PC-3 (cell line): ENCODE measurements around the gene PIGN. TPM values are rescaled to one million over a fixed set of nuclear protein-coding genes. Genes with fewer than 3 reads are reported as not detected.

ENCODE experiments used
- ATAC-seq: fragments of 200-7000 bp; cut with Tn5 transposase; 2 replicates; pipeline ENCODE4 v1.9.1; 2020; ENCODE audit warnings: mild to moderate bottlenecking, moderate library complexity
- BruUV-seq: library from RNA; stranded (reverse); fragments of 400-500 nt; replicated peaks from 2 replicates; lab custom pipeline; 2021; lab: Mats Ljungman, UMichigan
- CTCF ChIA-PET: fragments of 300-600 bp; sonication (Branson Sonifier 250); formaldehyde crosslinking; loops from one replicate; lab custom pipeline; 2022; ENCODE audit warnings: antibody characterized with exemption; lab: Charles Lee
- POLR2A ChIA-PET: fragments of 300-600 bp; sonication (Branson Sonifier 250); formaldehyde crosslinking; loops from one replicate; lab custom pipeline; 2022; ENCODE audit warnings: antibody characterized with exemption; ENCODE audit not compliant: unreplicated experiment; lab: Charles Lee
- DNase-seq: peaks from one replicate; pipeline ENCODE4 v3.0.0-alpha.2; 2015
- H2AFZ ChIP-seq: fragments of 300-600 bp; sonication (generic); 2 replicates; pipeline ENCODE4 v1.6.0; 2016; ENCODE audit warnings: antibody characterized with exemption, low read length
- H3F3A ChIP-seq: fragments of 300-600 bp; sonication (generic); one replicate; pipeline ENCODE4 v1.6.0; 2017; ENCODE audit warnings: antibody characterized with exemption, low read length, control low read depth, mild to moderate bottlenecking; ENCODE audit not compliant: unreplicated experiment
- H3K27ac ChIP-seq: fragments of 300-600 bp; sonication (generic); 2 replicates; pipeline ENCODE4 v1.5.1; 2016; ENCODE audit warnings: mild to moderate bottlenecking, low read length
- H3K27me3 ChIP-seq: fragments of 300-600 bp; sonication (generic); 2 replicates; pipeline ENCODE4 v1.6.1; 2016; ENCODE audit warnings: low read length, mixed read lengths
- H3K36me3 ChIP-seq: fragments of 300-600 bp; sonication (generic); 2 replicates; pipeline ENCODE4 v1.6.1; 2016; ENCODE audit warnings: low read depth, mixed run types, low read length, mixed read lengths
- H3K4me1 ChIP-seq: fragments of 300-600 bp; sonication (generic); 2 replicates; pipeline ENCODE4 v1.5.1; 2016; ENCODE audit warnings: low read length; ENCODE audit not compliant: insufficient read depth
- H3K4me2 ChIP-seq: fragments of 300-600 bp; sonication (generic); 2 replicates; pipeline ENCODE4 v1.6.0; 2016; ENCODE audit warnings: low read length
- H3K4me3 ChIP-seq: fragments of 300-600 bp; sonication (generic); 2 replicates; pipeline ENCODE4 v1.5.1; 2016; ENCODE audit warnings: mild to moderate bottlenecking, low read length, mixed read lengths
- H3K79me2 ChIP-seq: fragments of 300-600 bp; sonication (generic); 2 replicates; pipeline ENCODE4 v1.6.1; 2017; ENCODE audit warnings: low read length, mixed read lengths
- H3K9ac ChIP-seq: fragments of 300-600 bp; sonication (generic); 2 replicates; pipeline ENCODE4 v1.6.0; 2016; ENCODE audit warnings: mild to moderate bottlenecking, low read length
- H3K9me2 ChIP-seq: fragments of 300-600 bp; sonication (generic); replicated peaks from 2 replicates; pipeline ENCODE4 v1.6.1; 2016; ENCODE audit warnings: mixed run types, low read length, mixed read lengths
- H3K9me3 ChIP-seq: fragments of 300-600 bp; sonication (generic); 2 replicates; pipeline ENCODE4 v1.6.1; 2016; ENCODE audit warnings: low read length, mixed read lengths
- H4K20me1 ChIP-seq: fragments of 300-600 bp; sonication (generic); 2 replicates; pipeline ENCODE4 v1.6.1; 2016; ENCODE audit warnings: low read length, mixed read lengths
- CTCF ChIP-seq: fragments of 300-600 bp; sonication (generic); conservative IDR thresholded peaks from 2 replicates; pipeline ENCODE4 v1.5.1; 2017; ENCODE audit warnings: antibody characterized with exemption, low read depth, mild to moderate bottlenecking, low read length
- EZH2 ChIP-seq: fragments of 300-600 bp; sonication (generic); IDR thresholded peaks from one replicate; pipeline ENCODE4 v1.6.1; 2017; ENCODE audit warnings: antibody characterized with exemption, mild to moderate bottlenecking, low read length; ENCODE audit not compliant: unreplicated experiment
- EZH2phosphoT487 ChIP-seq: fragments of 300-600 bp; sonication (generic); IDR thresholded peaks from 2 replicates; pipeline ENCODE4 v1.6.1; 2018; ENCODE audit warnings: mild to moderate bottlenecking, antibody characterized with exemption, low read length, borderline replicate concordance
- intact Hi-C: fragments of 100-400 bp; cut with micrococcal nuclease; formaldehyde crosslinking; loops from 2 replicates; pipeline ENCODE4 v1.9.0; 2023
- total RNA-seq: library from RNA; depleted of rRNA; stranded (reverse); fragments of >200 nt; gene quantifications from 2 replicates; pipeline ENCODE4 v1.2.3, GENCODE V29; 2014

The PIGN gene
- total RNA-seq, 1 experiment from 2014 or later, result 22.7 TPM

GRCh38 chr18:62070302-62070701 lies 116.6 kb downstream of the PIGN start:
- no peak overlapping the region for H2AFZ ChIP-seq
- TF ChIP-seq EZH2 (no peak), EZH2phosphoT487 (no peak), CTCF (no peak)
- H3K4me3 ChIP-seq, result no peak overlapping the region
- no peaks in the 10 kb centered on the region for H3K36me3 ChIP-seq
- intact Hi-C loops, result no loop called here
- no peaks in the 10 kb centered on the region for H3K27me3 ChIP-seq
- H3K9me3 ChIP-seq, result no peaks in the 10 kb centered on the region
- no peak for ATAC-seq
- no peak overlapping the region for H3K4me2 ChIP-seq
- H3K9ac ChIP-seq, result no peak overlapping the region
- POLR2A ChIA-PET, result no interaction called here
- H3K79me2 ChIP-seq, result no peaks in the 10 kb centered on the region
- no peaks in the 10 kb centered on the region for H4K20me1 ChIP-seq
- no peaks in the 10 kb centered on the region for H3K9me2 ChIP-seq
- no peak for DNase-seq
- CTCF ChIA-PET, result no interaction called here
- BruUV-seq, result no TSS peak
- H3K27ac ChIP-seq, result no peak overlapping the region
- no peaks in the 10 kb centered on the region for H3F3A ChIP-seq
- no peaks in the 10 kb centered on the region for H3K4me1 ChIP-seq

- H4K20me1 ChIP-seq, result no peaks in the 10 kb centered on the region
- no peaks in the 10 kb centered on the region for H3K9me3 ChIP-seq
- no peaks in the 10 kb centered on the region for H3F3A ChIP-seq
- H3K9ac ChIP-seq, result no peak overlapping the region
- H2AFZ ChIP-seq, result no peak overlapping the region
- POLR2A ChIA-PET, result no interaction called here
- TF ChIP-seq EZH2phosphoT487 (no peak), EZH2 (no peak), CTCF (no peak)
- ATAC-seq (no peak), DNase-seq (no peak)
- H3K36me3 ChIP-seq, result no peaks in the 10 kb centered on the region
- no peak overlapping the region for H3K4me3 ChIP-seq
- H3K9me2 ChIP-seq, result no peaks in the 10 kb centered on the region
- H3K27ac ChIP-seq, result no peak overlapping the region
- intact Hi-C loops, result no loop called here
- no TSS peak for BruUV-seq
- no peaks in the 10 kb centered on the region for H3K79me2 ChIP-seq
- CTCF ChIA-PET, result no interaction called here
- no peaks in the 10 kb centered on the region for H3K4me1 ChIP-seq
- H3K27me3 ChIP-seq, result no peaks in the 10 kb centered on the region
- H3K4me2 ChIP-seq, result no peak overlapping the region
Measured at GRCh38 chr18:62069556-62069955, 117.3 kb downstream of the PIGN start.

GRCh38 chr18:62066102-62066818 lies 120.6 kb downstream of the PIGN start:
- Histone ChIP-seq H3F3A (no peaks in the 10 kb centered on the region), H3K9ac (no peak overlapping the region), H3K4me3 (no peak overlapping the region), H3K9me2 (no peaks in the 10 kb centered on the region), H3K4me1 (no peaks in the 10 kb centered on the region), H4K20me1 (no peaks in the 10 kb centered on the region), H3K79me2 (no peaks in the 10 kb centered on the region), H3K27ac (no peak overlapping the region), H3K36me3 (no peaks in the 10 kb centered on the region), H2AFZ (no peak overlapping the region), H3K4me2 (no peak overlapping the region), H3K9me3 (no peaks in the 10 kb centered on the region), H3K27me3 (no peaks in the 10 kb centered on the region)
- TF ChIP-seq CTCF (no peak), EZH2phosphoT487 (no peak), EZH2 (no peak)
- ChIA-PET POLR2A (no interaction called here), CTCF (no interaction called here)
- intact Hi-C loops, result no loop called here
- BruUV-seq, result no TSS peak
- DNase-seq (no peak), ATAC-seq (no peak)
